Neural cell (in vitro differentiated cells): ENCODE results near the gene PDCD7. TPM values are rescaled to one million over a fixed set of nuclear protein-coding genes. Genes with fewer than 3 reads are reported as not detected.

ENCODE experiments used
- H2AFZ ChIP-seq: fragments of 200-600, 300-800 bp; sonication (generic), shearing (Covaris generic); 2 replicates; pipeline ENCODE4 v1.6.0; 2014; ENCODE audit warnings: low read depth, mild to moderate bottlenecking, antibody characterized with exemption, low read length, moderate library complexity
- H3F3A ChIP-seq: fragments of 200-600 bp; shearing (Covaris generic); 2 replicates; pipeline ENCODE4 v1.6.1; 2016; ENCODE audit warnings: mild to moderate bottlenecking, moderate library complexity, mixed read lengths, antibody characterized with exemption, low read length; ENCODE audit not compliant: insufficient read depth, poor library complexity, severe bottlenecking
- H3K27ac ChIP-seq: fragments of 200-600, 300-800 bp; sonication (generic), shearing (Covaris generic); 2 replicates; pipeline ENCODE4 v1.5.1; 2014; ENCODE audit warnings: mild to moderate bottlenecking, low read length, moderate library complexity
- H3K27me3 ChIP-seq: fragments of 300-800, 200-600 bp; sonication (generic), shearing (Covaris generic); 2 replicates; pipeline ENCODE4 v1.6.0; 2014; ENCODE audit warnings: mild to moderate bottlenecking, low read depth, low read length, moderate library complexity; ENCODE audit not compliant: insufficient read depth
- H3K36me3 ChIP-seq: fragments of 300-800, 200-600 bp; sonication (generic), shearing (Covaris generic); 2 replicates; pipeline ENCODE4 v1.5.1; 2014; ENCODE audit warnings: mild to moderate bottlenecking, antibody characterized with exemption, low read length, moderate library complexity; ENCODE audit not compliant: insufficient read depth
- H3K4me2 ChIP-seq: fragments of 300-800, 200-600 bp; sonication (generic), shearing (Covaris generic); 2 replicates; pipeline ENCODE4 v1.6.0; 2014; ENCODE audit warnings: mild to moderate bottlenecking, low read length
- H3K4me3 ChIP-seq: fragments of 300-800, 200-600 bp; sonication (generic), shearing (Covaris generic); 2 replicates; pipeline ENCODE4 v1.5.1; 2014; ENCODE audit warnings: mild to moderate bottlenecking, low read length, moderate library complexity
- H3K79me2 ChIP-seq: fragments of 200-600 bp; shearing (Covaris generic); replicated peaks from 2 replicates; pipeline ENCODE4 v1.6.0; 2014; ENCODE audit warnings: mild to moderate bottlenecking, low read length, moderate library complexity; ENCODE audit not compliant: insufficient read depth
- H3K9ac ChIP-seq: fragments of 300-800, 200-600 bp; sonication (generic), shearing (Covaris generic); 2 replicates; pipeline ENCODE4 v1.6.1; 2016; ENCODE audit warnings: mild to moderate bottlenecking, low read length, mixed read lengths
- H3K9me2 ChIP-seq: fragments of 200-600 bp; shearing (Covaris generic); 2 replicates; pipeline ENCODE4 v1.6.1; 2016; ENCODE audit warnings: mild to moderate bottlenecking, low read length, mixed read lengths; ENCODE audit not compliant: insufficient read depth
- H3K9me3 ChIP-seq: fragments of 200-600, 300-800 bp; sonication (generic), shearing (Covaris generic); 2 replicates; pipeline ENCODE4 v1.6.1; 2016; ENCODE audit warnings: mild to moderate bottlenecking, mixed run types, low read length, moderate library complexity, mixed read lengths
- H4K20me1 ChIP-seq: fragments of 200-600 bp; shearing (Covaris generic); 2 replicates; pipeline ENCODE4 v1.6.1; 2016; ENCODE audit warnings: mild to moderate bottlenecking, mixed run types; ENCODE audit not compliant: insufficient read depth
- CTCF ChIP-seq: fragments of 450-650 bp; IDR thresholded peaks from 2 replicates; pipeline ENCODE4 v1.5.1; 2014; ENCODE audit warnings: antibody characterized with exemption, mild to moderate bottlenecking, moderate library complexity; ENCODE audit not compliant: poor library complexity, severe bottlenecking
- EP300 ChIP-seq: fragments of 450-650 bp; conservative IDR thresholded peaks from 2 replicates; pipeline ENCODE4 v1.6.1; 2014; ENCODE audit warnings: antibody characterized with exemption, mild to moderate bottlenecking, moderate library complexity; ENCODE audit not compliant: poor library complexity, severe bottlenecking
- EZH2 ChIP-seq: fragments of 200-600, 300-800 bp; shearing (Covaris generic), sonication (generic); IDR thresholded peaks from 2 replicates; pipeline ENCODE4 v1.6.1; 2014; ENCODE audit warnings: antibody characterized with exemption, low read length, borderline replicate concordance, mild to moderate bottlenecking; ENCODE audit not compliant: insufficient read depth, poor library complexity, severe bottlenecking
- MXI1 ChIP-seq: fragments of 450-650 bp; conservative IDR thresholded peaks from 2 replicates; pipeline ENCODE4 v1.6.1; 2014; ENCODE audit warnings: antibody characterized with exemption, mild to moderate bottlenecking; ENCODE audit not compliant: poor library complexity, severe bottlenecking
- POLR2AphosphoS5 ChIP-seq: IDR thresholded peaks from 2 replicates; pipeline ENCODE4 v1.6.1; 2012
- RAD21 ChIP-seq: fragments of 450-650 bp; conservative IDR thresholded peaks from 2 replicates; pipeline ENCODE4 v1.6.1; 2014; ENCODE audit warnings: antibody characterized with exemption, mild to moderate bottlenecking, moderate library complexity
- REST ChIP-seq: IDR thresholded peaks from 2 replicates; pipeline ENCODE4 v1.6.1; 2012; ENCODE audit warnings: borderline replicate concordance
- SMC3 ChIP-seq: fragments of 450-650 bp; conservative IDR thresholded peaks from 2 replicates; pipeline ENCODE4 v1.6.1; 2014; ENCODE audit warnings: antibody characterized with exemption, mild to moderate bottlenecking, moderate library complexity; ENCODE audit not compliant: poor library complexity
- TAF1 ChIP-seq: IDR thresholded peaks from 2 replicates; pipeline ENCODE4 v1.6.1; 2012; ENCODE audit warnings: low read depth
- polyA plus RNA-seq: library from polyadenylated mRNA; depleted of rRNA; stranded (reverse); fragments of >200 nt; gene quantifications from 2 replicates; pipeline ENCODE4 v1.2.3, GENCODE V29; 2014

The PDCD7 gene
- polyA plus RNA-seq, 1 donor from 2014 or later: 46.8 TPM

- Histone ChIP-seq H4K20me1 (no peaks in the 10 kb centered on the region), H3K27me3 (peaks cover 30% of the 10 kb centered on the region), H3K9me3 (no peaks in the 10 kb centered on the region), H3K9ac (no peak overlapping the region), H3K4me2 (no peak overlapping the region), H3K9me2 (no peaks in the 10 kb centered on the region), H3K27ac (no peak overlapping the region), H2AFZ (no peak overlapping the region), H3K79me2 (no peaks in the 10 kb centered on the region), H3F3A (no peaks in the 10 kb centered on the region), H3K36me3 (no peaks in the 10 kb centered on the region), H3K4me3 (no peak overlapping the region)
- no peak for TF ChIP-seq RAD21
- TF ChIP-seq REST: no peak
Observed at GRCh38 chr15:65069779-65070546, 63.6 kb downstream of the PDCD7 start.

- H3K27me3 ChIP-seq: peaks cover 30% of the 10 kb centered on the region
- H3K4me3 ChIP-seq: no peak overlapping the region
- H3K4me2 ChIP-seq: no peak overlapping the region
- no peak overlapping the region for H3K9ac ChIP-seq
- TF ChIP-seq RAD21: no peak
- TF ChIP-seq REST: no peak
- TF ChIP-seq POLR2AphosphoS5: no peak
- TF ChIP-seq EP300: no peak
- no peak for TF ChIP-seq TAF1
- no peak for TF ChIP-seq MXI1
- TF ChIP-seq EZH2: no peak
- TF ChIP-seq SMC3: no peak
- no peak for TF ChIP-seq CTCF
- H3K9me2 ChIP-seq: no peaks in the 10 kb centered on the region
- H3F3A ChIP-seq: no peaks in the 10 kb centered on the region
- H3K27ac ChIP-seq: no peak overlapping the region
- no peaks in the 10 kb centered on the region for H3K9me3 ChIP-seq
- H3K36me3 ChIP-seq: no peaks in the 10 kb centered on the region
- H4K20me1 ChIP-seq: no peaks in the 10 kb centered on the region
- no peaks in the 10 kb centered on the region for H3K79me2 ChIP-seq
- no peak overlapping the region for H2AFZ ChIP-seq
Observed at GRCh38 chr15:65069179-65069578, 64.4 kb downstream of the PDCD7 start.
